Panc1 (cell line): ENCODE data around the gene S100A1. TPM values are rescaled to one million over a fixed set of nuclear protein-coding genes. Genes with fewer than 3 reads are reported as not detected.

Experiments used
- ATAC-seq: fragments of 200-7000 bp; cut with Tn5 transposase; 2 replicates; pipeline ENCODE4 v1.9.1; 2020; ENCODE audit warnings: mild to moderate bottlenecking, moderate library complexity
- BruUV-seq: library from RNA; stranded (reverse); fragments of 400-500 nt; replicated peaks from 2 replicates; lab custom pipeline; 2021; lab: Mats Ljungman, UMichigan
- CTCF ChIA-PET: fragments of 300-600 bp; sonication (Branson Sonifier 250); formaldehyde crosslinking; loops from one replicate; lab custom pipeline; 2022; ENCODE audit warnings: antibody characterized with exemption; lab: Charles Lee
- POLR2A ChIA-PET: fragments of 300-600 bp; sonication (Branson Sonifier 250); formaldehyde crosslinking; loops from one replicate; lab custom pipeline; 2022; ENCODE audit warnings: antibody characterized with exemption; lab: Charles Lee
- DNase-seq: peaks from one replicate; pipeline ENCODE4 v3.0.0-alpha.2; 2010; ENCODE audit warnings: low read depth, low spot score
- H3K27ac ChIP-seq: 2 replicates; pipeline ENCODE4 v1.5.1; 2011; ENCODE audit warnings: mild to moderate bottlenecking, low read length, inconsistent platforms
- H3K27me3 ChIP-seq: fragments of 200-500 bp; sonication (Bioruptor generic); 2 replicates; pipeline ENCODE4 v1.6.0; 2014; ENCODE audit warnings: low read length, inconsistent platforms; ENCODE audit not compliant: control insufficient read depth, insufficient read depth
- H3K36me3 ChIP-seq: fragments of 200-500 bp; sonication (Bioruptor generic); 2 replicates; pipeline ENCODE4 v1.5.1; 2014; ENCODE audit warnings: inconsistent platforms, mild to moderate bottlenecking, low read length, moderate library complexity; ENCODE audit not compliant: control insufficient read depth, insufficient read depth
- H3K4me1 ChIP-seq: 2 replicates; pipeline ENCODE4 v1.5.1; 2011; ENCODE audit warnings: inconsistent platforms, mild to moderate bottlenecking, low read length, moderate library complexity; ENCODE audit not compliant: control insufficient read depth, insufficient read depth
- H3K4me3 ChIP-seq, 2 experiments: 2 replicates each; pipeline ENCODE4 v1.5.1; 2011 to 2012; ENCODE audit warnings: low read depth in 2 of 2, low read length in 2 of 2, mild to moderate bottlenecking in 2 of 2, inconsistent platforms in 1 of 2, moderate library complexity in 1 of 2
- H3K9me3 ChIP-seq: fragments of 200-500 bp; sonication (Bioruptor generic); 2 replicates; pipeline ENCODE4 v1.5.1; 2014; ENCODE audit warnings: low read depth, mild to moderate bottlenecking, inconsistent platforms, low read length, moderate library complexity; ENCODE audit not compliant: control insufficient read depth, insufficient read depth
- CTCF ChIP-seq: fragments of 450-650 bp; IDR thresholded peaks from 2 replicates; pipeline ENCODE4 v1.5.1; 2017; ENCODE audit warnings: mild to moderate bottlenecking
- POLR2AphosphoS5 ChIP-seq: IDR thresholded peaks from 2 replicates; pipeline ENCODE4 v1.6.1; 2012; ENCODE audit warnings: mild to moderate bottlenecking, low read depth, low read length, moderate library complexity
- REST ChIP-seq, 2 experiments: IDR thresholded peaks; 2 replicates each; pipeline ENCODE4 v1.6.1; 2011 to 2012; ENCODE audit warnings: low read depth in 2 of 2, control low read depth in 1 of 2, low read length in 1 of 2, mild to moderate bottlenecking in 1 of 2, moderate library complexity in 1 of 2; ENCODE audit not compliant: insufficient read depth in 1 of 2
- SIN3A ChIP-seq: IDR thresholded peaks from 2 replicates; pipeline ENCODE4 v1.6.1; 2012; ENCODE audit warnings: low read depth, mild to moderate bottlenecking, low read length, moderate library complexity, borderline replicate concordance; ENCODE audit not compliant: insufficient read depth
- TCF7L2 ChIP-seq: IDR thresholded peaks from 2 replicates; pipeline ENCODE4 v1.6.1; 2011; ENCODE audit warnings: mild to moderate bottlenecking, low read depth, low read length, inconsistent platforms
- in situ Hi-C: cut with HindIII; loops from 2 replicates; pipeline ENCODE4 v1.10.0; 2016; ENCODE audit warnings: low sequenced_read_pairs, low pct_unique_long_range_greater_than_20kb
- intact Hi-C: fragments of 100-400 bp; cut with micrococcal nuclease; formaldehyde crosslinking; loops from one replicate; pipeline ENCODE4 v1.10.0; 2022; ENCODE audit not compliant: unreplicated experiment
- total RNA-seq: library from RNA; stranded (reverse); gene quantifications from one replicate; pipeline ENCODE4 v1.2.1, GENCODE V29; 2021; ENCODE audit not compliant: unreplicated experiment

S100A1 gene
- total RNA-seq, 1 experiment from 2014 or later, result 2.9 TPM

GRCh38 chr1:153610334-153610733 lies 17.9 kb upstream of the S100A1 start:
- CTCF ChIA-PET, result no interaction called here
- no TSS peak for BruUV-seq
- DNase-seq (no peak), ATAC-seq (no peak)
- H3K36me3 ChIP-seq, result no peaks in the 10 kb centered on the region
- TF ChIP-seq SIN3A, result no peak
- in situ Hi-C loops, result loop anchor here (25.0 kb wide), 1 partner anchor 248 kb away; the partner anchor contains the start of gene S100A9
- no peaks in the 10 kb centered on the region for H3K27me3 ChIP-seq
- H3K27ac ChIP-seq, result peak overlapping the region; percentile 79
- H3K9me3 ChIP-seq, result no peaks in the 10 kb centered on the region
- peaks cover 47% of the 10 kb centered on the region for H3K4me1 ChIP-seq
- POLR2A ChIA-PET, result no interaction called here
- intact Hi-C loops, result no loop called here
- H3K4me3 ChIP-seq, result peak overlapping the region in 1 of 2 experiments; percentile 49; a peak in 1 of 4 replicates

GRCh38 chr1:153610811-153611301 lies 17.4 kb upstream of the S100A1 start:
- in situ Hi-C loops, result loop anchor here (25.0 kb wide), 1 partner anchor 249 kb away; the partner anchor contains the start of gene S100A9
- Histone ChIP-seq H3K4me3 (peak overlapping the region in 1 of 2 experiments; percentile 85; a peak in 1 of 4 replicates), H3K27me3 (no peaks in the 10 kb centered on the region), H3K27ac (peak overlapping the region; percentile 79; the same call in 1 of the 2 replicates), H3K36me3 (no peaks in the 10 kb centered on the region), H3K4me1 (peaks cover 47% of the 10 kb centered on the region), H3K9me3 (no peaks in the 10 kb centered on the region)
- CTCF ChIA-PET, result interaction anchor here (0.6 kb wide), 1 partner anchor 58 kb away, joined by 4 read pairs; no protein-coding TSS in a partner anchor
- no peak for TF ChIP-seq REST (IDR thresholded peaks at IDR 0.05; ENCODE audit: insufficient read depth in 1 of 2, low read depth in 2 of 2, low read length in 1 of 2)
- no peak for TF ChIP-seq CTCF
- no peak for TF ChIP-seq SIN3A
- TF ChIP-seq TCF7L2, result no peak
- no peak for TF ChIP-seq POLR2AphosphoS5
- POLR2A ChIA-PET, result interaction anchor here (0.7 kb wide), 1 partner anchor 78 kb away, joined by 8 read pairs; no protein-coding TSS in a partner anchor
- DNase-seq (no peak), ATAC-seq (no peak)
- intact Hi-C loops, result no loop called here
- BruUV-seq, result no TSS peak

- in situ Hi-C loops (loop anchor here (25.0 kb wide), 1 partner anchor 249 kb away; the partner anchor contains the start of gene S100A9), intact Hi-C loops (no loop called here)
- ChIA-PET CTCF (interaction anchor here (0.6 kb wide), 1 partner anchor 59 kb away, joined by 4 read pairs; no protein-coding TSS in a partner anchor), POLR2A (interaction anchor here (0.7 to 1.1 kb wide), 2 partner anchors 26 to 79 kb away, joined by 6 to 8 read pairs; no protein-coding TSS in a partner anchor)
- DNase-seq (no peak), ATAC-seq (no peak)
- H3K27ac ChIP-seq, result peak overlapping the region; percentile 87
- H3K4me3 ChIP-seq, result peak overlapping the region; percentile 52 to 85
- BruUV-seq, result TSS peak; percentile 67
- H3K27me3 ChIP-seq, result no peaks in the 10 kb centered on the region
- TF ChIP-seq TCF7L2, result no peak
- no peak for TF ChIP-seq SIN3A
- no peak for TF ChIP-seq CTCF
- TF ChIP-seq POLR2AphosphoS5, result no peak
- TF ChIP-seq REST (IDR thresholded peaks at IDR 0.05; ENCODE audit: insufficient read depth in 1 of 2, low read depth in 2 of 2, low read length in 1 of 2), result no peak
- H3K9me3 ChIP-seq, result no peaks in the 10 kb centered on the region
- no peaks in the 10 kb centered on the region for H3K36me3 ChIP-seq
- peaks cover 47% of the 10 kb centered on the region for H3K4me1 ChIP-seq
Observed at GRCh38 chr1:153611356-153611755, 16.9 kb upstream of the S100A1 start.
